Measurements from ENCODE around the gene DACT2.

Gene DACT2

GRCh38 chr6:168348186-168348585 is 28.6 kb upstream of the DACT2 start:
- no peak for DNase-seq

DNA sequence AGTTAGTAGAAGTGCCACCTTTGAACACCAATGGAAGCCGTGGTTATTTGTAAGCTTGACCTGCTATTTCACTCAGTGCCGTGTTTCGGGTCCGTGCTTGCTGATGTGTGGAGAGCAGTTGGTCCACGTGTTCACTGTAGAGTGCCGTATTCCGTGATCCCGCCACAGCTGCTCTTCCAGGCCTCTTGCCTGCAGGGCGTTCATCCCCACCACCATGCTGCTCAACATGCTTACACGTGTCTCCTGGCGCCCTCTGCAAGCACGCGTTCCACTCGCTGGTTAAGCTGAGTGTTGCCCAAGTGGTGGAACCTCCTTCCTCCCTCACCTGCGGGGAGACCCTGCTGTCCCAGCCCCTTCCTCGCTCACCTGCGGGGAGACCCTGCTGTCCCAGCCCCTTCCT is 28.0 kb upstream of the DACT2 start:
- no peak for DNase-seq

DNA sequence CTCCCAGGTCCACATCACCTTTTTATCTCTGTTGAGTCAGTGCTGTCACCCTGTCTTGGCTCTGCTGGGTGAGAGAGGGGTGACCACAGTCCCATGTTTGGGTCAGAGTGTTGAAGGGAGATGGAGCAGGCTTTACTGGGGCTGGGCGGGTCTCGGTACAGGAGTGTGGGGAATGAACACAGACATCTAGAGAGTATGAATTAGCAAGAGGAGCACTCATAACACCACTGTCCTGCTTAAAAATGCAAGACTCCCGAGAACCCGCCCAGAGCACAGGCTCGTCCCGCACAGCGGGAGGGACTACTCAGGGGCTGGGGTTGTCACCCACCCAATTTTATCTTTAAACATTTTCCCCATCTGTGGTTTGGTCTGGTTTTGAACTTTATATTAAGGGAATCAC is 27.5 kb upstream of the DACT2 start:
- no peak for DNase-seq

GRCh38 chr6:168345896-168346754 is 26.5 kb upstream of the DACT2 start:
- DNase-seq: no peak

DNA sequence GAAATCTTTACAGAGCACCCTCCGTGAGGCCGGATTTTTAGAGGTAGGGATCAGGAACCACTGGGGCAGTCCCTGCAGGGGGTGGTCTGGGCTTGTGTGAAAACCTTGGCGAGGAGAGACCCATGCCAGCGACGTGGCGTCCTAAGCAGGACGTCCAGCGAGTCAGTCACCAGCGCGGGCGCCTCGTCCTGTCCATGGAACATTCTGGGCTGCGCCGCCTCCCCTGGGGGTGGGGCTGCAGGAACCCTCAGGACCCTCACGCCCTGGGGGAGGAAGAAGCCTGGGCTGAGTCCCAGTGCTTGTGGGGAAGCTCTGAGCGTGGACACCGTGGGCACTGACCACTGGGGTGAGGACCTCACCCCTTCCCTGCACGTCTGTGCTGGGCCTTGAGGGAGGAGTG is 25.7 kb upstream of the DACT2 start:
- no peak for DNase-seq

- no peak for DNase-seq
These were observed 24.8 kb upstream of the DACT2 start for GRCh38 chr6:168344338-168344737.

DNA sequence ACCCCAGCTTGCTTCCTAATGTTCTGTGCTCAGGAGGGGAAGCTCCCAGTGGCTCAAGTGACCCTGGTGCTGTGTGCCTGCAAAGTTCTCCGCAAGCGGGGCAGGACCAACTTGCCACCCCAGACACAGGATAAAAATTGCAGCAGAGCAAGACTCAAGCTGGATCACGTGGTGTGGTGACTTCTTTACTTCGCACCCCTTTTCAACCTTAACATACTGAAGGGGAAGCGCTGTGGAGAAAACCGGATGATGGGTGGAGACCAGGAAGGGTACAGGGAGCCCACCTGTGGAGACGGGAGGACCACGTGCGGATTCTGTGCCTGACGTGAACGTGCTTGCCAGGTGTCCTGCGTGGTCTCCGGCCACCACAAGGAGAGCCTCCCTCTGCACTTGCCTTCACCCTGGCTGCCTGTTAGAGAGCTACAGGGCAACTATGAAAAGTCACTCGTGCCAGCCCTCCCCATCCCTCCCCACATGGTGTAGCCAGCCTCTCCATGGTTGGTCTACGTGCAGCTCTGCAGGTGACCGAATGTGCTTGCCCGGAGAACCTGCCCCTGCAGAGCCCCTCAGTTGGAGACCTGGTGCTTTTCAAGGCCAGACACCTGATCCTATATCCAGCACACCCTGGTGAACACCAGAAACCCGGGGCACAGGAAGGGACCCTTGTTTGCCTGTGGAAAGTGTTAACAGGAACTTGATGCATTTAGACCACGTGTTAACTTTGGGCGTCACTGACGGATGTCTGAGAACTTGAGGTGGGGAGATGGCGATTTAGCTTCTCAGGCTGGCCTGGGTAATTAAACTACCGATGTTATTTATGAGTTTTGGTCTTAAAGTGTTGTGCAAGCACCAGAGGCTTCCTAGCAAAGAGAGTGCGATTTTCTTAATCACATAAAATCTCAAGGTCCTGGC is 23.9 kb upstream of the DACT2 start:
- DNase-seq: no peak

DNA sequence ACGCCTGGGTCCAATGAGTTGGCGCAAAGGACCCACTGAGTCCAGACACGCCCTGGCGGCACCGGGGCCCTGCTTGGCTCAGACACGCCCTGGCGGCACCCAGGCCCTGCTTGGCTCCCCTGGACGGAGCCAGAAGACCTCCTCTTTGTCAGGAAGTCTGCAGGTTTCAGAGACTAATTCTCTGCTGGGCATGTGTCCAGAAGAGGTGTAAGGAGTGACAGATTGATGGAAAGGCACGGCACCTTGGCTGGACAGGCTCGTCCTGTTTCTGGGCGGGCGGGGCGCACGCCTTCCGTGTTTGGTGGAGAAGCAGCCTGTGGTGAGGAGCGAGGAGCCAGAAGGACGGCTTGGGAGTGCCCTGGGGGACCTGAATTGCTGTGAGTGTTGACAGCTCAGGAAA is 23.1 kb upstream of the DACT2 start:
- no peak for DNase-seq

GRCh38 chr6:168341280-168341900 is 21.8 kb upstream of the DACT2 start:
- DNase-seq: no peak

- no peak for DNase-seq
These were observed 21.2 kb upstream of the DACT2 start for GRCh38 chr6:168340819-168341218.

- no peak for DNase-seq
These were observed 19.2 kb upstream of the DACT2 start for GRCh38 chr6:168338777-168339176.

DNA sequence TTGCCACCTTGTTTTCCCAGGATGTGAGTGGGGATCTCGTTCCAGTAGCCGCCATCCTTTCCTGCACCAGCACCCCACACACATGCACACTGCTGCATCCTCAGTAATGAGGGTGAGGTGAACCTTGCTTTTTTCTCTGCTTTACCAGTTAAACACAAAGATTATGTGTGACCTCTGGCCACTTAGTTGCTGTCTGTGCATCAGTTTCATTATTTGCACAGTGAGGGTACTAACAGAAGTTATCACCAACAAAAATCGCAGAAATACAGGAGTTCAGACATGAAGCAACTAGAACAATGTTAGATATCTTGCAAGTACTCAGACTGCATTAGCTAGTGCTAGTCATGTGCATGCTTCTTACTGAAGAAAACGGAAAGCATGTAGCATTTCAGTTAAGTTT is 17.4 kb upstream of the DACT2 start:
- DNase-seq: no peak

GRCh38 chr6:168333989-168334388 is 14.4 kb upstream of the DACT2 start:
- no peak for DNase-seq

DNA sequence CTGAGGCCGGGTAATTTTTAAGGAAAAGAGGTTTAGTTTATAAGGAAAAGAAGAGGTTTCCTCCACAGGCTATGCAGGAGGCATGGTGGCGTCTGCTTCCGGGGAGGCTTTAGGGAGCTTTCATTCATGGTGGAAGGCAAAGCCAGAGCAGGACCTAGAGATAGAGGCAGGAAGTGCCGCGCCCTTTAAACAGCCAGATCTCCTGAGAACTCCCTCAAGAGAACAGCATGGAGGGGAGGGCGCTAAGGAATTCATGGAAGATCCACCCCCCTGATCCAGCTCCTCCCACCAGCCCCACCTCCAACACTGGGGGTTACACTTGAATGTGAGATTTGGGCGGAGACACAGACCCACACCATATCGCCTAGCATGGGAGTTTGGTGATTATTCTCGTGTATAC is 13.9 kb upstream of the DACT2 start:
- DNase-seq: no peak

DNA sequence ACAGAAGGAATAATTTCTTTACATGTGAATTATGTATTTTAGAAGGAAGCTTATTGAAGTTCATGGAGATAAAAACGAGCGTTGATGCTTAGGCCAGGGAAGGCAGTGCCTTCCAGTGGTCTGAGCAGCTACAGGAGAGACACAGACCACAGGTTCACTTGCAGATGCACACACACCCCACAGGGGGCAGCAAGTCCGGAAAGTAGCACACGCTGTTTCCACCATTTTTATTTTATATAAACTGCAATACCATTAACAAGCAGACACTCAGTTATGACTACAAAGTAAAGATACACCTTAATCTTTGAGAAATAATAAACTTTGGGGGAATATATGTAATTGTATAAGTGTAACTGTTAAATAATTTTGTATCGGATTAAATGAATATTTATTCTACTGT is 13.5 kb upstream of the DACT2 start:
- DNase-seq: no peak

DNA sequence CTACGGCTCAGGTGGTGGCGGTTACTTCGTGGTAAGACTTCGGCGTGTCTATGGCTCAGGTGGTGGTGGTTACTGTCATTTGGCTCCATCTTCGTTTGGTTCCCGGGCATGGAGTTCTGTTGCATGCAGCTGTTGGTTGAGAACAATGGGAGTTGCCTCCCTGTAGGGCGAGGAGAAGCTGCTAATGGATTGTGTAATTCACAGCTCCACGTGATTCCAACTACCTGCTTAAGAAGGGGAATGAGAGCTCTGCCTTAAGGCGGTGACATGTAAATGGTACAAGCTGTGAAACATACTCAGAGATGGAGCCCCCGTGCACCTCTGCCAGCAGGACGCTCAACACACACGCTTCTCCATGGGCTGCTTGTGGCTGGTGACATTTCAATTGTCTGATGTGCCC is 12.4 kb upstream of the DACT2 start:
- no peak for DNase-seq

DNA sequence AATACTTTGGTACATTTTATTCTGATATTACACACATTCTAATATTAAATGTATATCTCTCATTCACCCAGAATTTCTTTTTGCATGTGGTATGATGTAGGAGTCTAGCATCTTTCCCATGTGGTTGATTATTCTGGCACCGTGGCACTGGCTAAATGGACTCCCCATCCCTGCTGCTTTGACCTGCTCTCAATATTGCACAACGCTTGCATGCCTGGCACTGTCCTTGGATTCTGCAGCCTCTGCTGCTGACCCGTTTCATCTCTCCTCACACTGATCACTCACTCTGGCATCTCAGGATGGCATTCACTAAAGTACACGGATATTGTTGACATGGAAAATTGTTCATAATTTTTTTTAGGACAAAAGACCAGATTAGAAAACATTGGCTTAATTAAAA is 11.5 kb upstream of the DACT2 start:
- DNase-seq: no peak

GRCh38 chr6:168330403-168330802 is 10.8 kb upstream of the DACT2 start:
- no peak for DNase-seq

GRCh38 chr6:168328086-168328485 is 8.5 kb upstream of the DACT2 start:
- no peak for DNase-seq

DNA sequence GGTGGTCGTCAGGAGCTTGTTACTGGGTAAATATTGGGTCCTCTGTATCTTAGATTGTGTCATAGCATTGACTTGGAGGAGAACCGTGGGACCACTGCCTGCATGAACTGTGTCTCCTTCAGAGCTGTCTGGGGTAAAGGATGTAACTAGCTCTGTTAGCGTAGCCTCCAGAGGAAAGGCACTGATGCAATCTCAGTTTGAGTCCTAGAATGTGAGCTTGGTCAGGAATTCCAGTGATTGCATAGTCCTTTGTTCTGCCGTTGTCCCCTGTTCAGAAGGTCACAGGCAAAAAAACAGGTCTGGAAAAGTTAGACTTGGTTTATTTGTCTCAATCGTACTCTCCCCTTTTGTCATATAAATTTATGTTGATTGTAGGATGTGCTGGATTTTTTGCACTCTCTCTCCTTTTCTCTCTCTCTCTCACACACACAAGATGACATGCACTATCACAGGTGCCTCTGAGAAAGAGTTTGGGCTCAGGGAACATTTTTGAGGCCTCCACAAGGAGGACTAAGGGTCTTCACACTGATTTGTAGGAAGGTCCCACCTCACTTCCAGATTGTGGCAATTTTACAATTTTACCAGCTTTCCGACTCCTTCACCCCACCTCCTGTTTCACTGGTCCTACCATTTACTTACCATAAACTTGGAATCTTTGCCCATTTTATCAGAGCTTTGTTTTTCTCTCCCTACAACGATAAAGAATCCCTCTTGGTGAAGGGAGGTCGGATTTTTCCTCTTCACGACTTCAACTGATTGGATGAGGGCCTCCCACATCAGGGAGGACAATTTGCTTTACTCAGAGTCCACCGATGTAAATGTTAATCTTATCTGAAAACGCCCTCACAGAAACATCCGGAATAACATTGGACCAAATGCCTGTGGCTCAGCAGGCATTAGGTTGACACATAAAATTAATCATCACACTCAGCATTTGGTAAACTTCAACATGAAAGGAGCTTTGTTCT is 7.0 kb upstream of the DACT2 start:
- no peak for DNase-seq

DNA sequence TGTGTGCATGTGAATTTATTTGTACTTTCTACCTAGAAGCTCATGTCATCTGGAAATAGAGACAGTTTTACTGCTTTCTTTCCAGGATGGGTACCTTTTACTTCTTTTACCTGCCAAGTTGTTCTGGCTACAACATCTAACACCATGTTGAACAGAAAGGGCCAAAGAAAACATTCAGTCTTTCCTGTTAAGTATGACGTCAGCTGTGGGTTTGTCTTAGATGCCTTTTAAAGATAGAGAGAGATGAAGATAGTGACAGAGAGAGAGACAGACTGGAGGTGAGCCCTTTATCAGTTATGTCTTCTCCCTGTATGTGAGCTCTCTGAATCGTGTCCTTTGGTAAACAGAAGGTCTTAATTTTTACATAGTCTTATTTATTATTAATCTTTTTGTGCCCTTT is 3.4 kb upstream of the DACT2 start:
- no peak for DNase-seq

- DNase-seq: no peak
These were observed 1.1 kb upstream of the DACT2 start for GRCh38 chr6:168320634-168321033.

Measured in KG1 (cell line).